EL (cell line): ENCODE results near the gene LSAMP.

Experiments
- DNase-seq: peaks from one replicate; pipeline ENCODE4 v3.0.0-alpha.2; 2016

Gene LSAMP

DNA sequence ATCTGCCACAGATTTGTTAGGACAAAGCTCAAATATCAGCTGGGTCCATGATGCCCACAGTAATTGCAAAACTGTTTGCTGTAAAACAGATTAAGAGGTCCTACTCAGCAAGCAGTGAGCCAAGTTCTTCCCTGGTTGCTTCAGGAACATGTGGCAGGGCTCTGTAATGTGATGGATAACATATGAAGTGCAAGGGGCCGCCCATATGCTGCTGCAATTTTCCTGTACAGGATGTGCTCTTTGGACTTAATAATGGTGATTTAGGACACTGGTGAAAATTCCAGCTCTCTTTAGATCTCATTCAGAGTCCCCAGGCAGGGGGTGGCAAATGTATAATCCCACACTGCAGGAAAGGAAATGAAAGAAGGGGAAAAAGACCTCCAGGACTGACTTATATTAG is 289.4 kb downstream of the LSAMP start:
- no peak for DNase-seq

GRCh38 chr3:116154389-116154788 is 290.9 kb downstream of the LSAMP start:
- no peak for DNase-seq

GRCh38 chr3:116153174-116153573 is 292.1 kb downstream of the LSAMP start:
- peak; percentile 9 for DNase-seq

DNA sequence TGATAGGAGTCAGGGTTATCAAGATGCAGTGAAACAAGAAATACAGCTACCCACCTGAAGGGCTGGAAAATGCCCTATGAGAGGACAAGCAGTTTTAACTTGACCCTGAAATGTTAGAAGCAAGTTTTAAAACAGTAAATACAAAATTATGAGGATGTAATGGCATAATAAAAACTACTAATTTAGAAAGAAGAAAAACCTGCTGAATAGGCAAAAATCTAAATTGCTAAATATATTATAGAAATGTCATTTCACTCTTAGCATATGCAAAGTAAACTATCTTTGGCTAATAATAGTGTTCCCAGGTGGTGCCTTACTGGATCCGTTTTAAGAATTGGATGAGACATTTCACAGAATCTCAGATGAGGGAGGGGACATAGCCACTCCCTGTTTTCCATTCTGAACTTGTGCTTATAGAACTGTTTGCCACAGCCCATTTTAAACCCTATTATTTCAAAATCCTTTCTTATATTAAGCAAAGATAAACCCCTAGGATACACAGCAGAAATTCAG is 294.6 kb downstream of the LSAMP start:
- DNase-seq = no peak

DNA sequence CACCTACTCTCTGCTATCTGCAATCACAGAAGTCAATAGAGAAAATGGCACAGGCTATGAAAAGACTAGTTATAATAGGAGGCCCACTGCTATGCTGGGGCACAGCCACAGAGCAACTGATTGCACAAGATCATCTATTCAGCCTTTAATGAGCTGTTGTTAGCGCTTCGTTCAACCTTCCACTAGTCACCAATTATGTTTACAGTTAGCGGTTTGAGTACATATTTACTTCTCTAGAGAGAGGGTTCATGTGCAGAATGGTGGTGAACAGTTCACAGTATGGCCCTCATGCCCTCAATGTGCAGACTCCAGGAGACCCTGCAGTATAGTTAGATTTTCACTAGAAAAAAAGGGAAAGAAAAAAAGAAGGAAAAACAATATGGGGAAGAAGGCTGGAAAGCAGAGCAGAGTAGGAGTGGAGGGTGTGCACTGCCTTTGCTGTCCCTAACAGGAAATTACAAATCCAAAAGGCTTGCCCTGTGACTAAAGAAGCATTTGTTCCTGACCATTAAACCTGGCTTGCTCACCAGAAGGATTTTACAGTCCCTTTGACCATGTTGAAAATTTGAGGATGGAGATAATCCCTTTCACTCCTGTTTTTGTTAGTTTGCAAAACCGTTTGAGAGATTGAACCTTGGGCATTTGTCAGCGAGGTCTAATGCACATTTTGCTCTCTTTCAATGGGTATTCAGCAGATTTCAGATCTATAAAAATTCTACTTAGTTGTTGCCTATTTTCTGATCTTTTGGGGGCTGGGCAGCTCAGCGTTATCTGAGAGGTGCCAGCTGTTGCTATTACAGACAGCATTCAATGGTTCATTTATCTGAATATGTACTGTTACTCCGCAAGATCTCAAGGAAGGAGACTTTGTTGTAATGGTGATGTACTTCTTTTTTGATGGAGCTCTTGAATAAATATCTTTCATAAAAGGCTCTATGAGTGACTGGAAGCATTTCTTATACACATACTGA is 296.1 kb downstream of the LSAMP start:
- peak; percentile 20 for DNase-seq

GRCh38 chr3:116145613-116146012 is 299.7 kb downstream of the LSAMP start:
- no peak for DNase-seq

GRCh38 chr3:116141724-116142123 is 303.6 kb downstream of the LSAMP start:
- no peak for DNase-seq

DNA sequence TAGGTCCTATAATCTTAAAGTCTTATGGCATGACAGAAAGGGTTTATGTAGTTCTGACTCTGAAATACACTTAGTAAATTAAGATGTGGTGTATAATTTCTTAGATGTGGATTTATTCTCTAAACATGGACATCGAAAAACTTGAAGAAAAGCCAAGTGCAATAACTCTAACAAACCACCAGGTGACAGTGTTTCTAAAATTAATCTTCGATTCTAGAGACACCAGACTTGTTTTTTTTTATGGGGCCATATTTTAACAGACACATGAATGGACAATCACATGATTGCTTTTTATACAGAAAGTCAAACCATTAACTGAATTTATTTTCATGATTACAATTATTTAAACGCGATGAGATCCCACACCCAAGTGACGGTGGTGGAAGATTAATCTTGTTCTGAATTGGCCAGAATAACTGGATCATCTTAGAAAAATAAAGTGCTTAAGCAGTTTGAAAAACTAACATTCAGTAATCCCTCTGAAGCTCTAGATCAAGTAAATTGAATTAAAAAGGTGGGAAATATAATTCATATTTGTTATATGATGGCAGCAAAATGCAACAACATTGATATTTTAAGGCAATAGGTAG is 305.1 kb downstream of the LSAMP start:
- peak; percentile 13 for DNase-seq

GRCh38 chr3:116139641-116140040 is 305.6 kb downstream of the LSAMP start:
- no peak for DNase-seq

GRCh38 chr3:116135457-116136085 is 309.7 kb downstream of the LSAMP start:
- peak; percentile 19 for DNase-seq

DNA sequence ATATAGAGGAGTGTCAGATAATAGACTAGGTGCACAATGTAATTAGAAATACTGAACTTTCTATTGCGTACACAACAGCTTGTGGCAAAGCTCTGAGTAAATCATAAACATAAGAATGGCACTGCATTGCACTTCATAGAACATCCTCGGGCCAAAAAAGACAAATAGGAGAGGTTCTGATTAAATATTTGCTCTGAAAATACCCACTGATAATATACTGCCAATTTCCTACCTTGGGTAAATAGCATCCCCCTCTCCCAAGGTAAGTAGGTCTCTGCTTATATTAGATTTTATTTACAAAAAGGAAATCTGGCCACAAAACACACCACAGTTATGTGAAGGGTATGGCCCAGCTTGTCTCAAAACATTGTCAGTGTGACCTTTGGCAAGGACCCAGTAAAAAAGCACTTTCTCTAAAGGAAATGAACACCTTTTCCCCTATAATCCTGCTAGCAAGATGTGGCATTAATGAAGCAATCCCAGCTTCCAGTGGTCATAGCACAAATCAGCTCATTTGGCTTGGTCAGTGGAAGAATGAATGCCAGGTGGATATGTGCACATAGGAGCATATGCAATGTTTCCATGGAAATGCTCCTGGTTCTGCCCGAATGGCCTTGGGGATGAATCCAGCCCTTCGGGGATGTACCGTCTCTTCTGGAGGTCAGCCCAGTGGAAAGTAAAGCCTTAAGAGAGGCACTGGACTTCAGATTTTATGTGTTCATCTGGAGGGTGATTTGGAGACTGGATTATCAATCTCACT is 315.9 kb downstream of the LSAMP start:
- no peak for DNase-seq

DNA sequence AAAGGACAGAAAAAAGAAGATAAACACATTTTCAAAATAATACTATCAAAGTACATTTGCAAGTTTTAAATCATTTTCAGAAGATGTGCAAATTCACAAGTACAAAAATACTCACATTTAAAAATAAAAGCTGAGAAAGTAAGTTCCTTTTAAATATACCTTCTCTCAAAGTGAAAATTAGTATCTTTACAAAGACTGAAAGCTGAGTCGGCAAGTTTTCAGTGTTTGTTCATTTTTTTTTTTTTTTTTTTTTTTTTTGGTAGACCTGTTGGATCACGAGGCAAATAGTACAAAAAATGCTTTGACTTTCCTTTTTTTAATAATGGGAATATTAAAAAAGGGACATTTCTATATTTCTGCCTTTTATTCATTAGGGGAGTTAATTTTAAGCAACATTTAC is 317.8 kb downstream of the LSAMP start:
- no peak for DNase-seq

- no peak for DNase-seq
These were observed 321.1 kb downstream of the LSAMP start for GRCh38 chr3:116124166-116124565.

GRCh38 chr3:116118475-116119169 is 326.7 kb downstream of the LSAMP start:
- DNase-seq = no peak

DNA sequence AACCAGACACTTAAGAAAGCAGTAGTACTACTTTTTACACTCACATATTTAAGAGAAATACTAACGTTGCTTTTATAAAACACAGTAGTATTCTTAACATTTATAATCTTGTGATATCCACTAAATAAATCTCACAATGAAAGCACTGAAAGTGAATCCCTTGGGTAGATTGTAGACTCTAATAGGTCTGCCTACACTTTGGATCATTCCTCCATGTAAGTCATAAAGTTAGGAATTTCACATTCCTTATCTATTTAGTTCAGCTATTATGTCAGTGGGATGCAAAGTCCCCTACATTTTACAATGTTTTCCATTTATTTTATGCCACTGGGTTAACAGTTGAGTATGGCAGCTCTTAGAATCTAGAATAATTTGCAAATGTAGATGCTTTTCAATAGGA is 330.7 kb downstream of the LSAMP start:
- no peak for DNase-seq

GRCh38 chr3:116112696-116113095 is 332.6 kb downstream of the LSAMP start:
- DNase-seq = no peak

- DNase-seq = no peak
These were observed 333.5 kb downstream of the LSAMP start for GRCh38 chr3:116111765-116112164.

DNA sequence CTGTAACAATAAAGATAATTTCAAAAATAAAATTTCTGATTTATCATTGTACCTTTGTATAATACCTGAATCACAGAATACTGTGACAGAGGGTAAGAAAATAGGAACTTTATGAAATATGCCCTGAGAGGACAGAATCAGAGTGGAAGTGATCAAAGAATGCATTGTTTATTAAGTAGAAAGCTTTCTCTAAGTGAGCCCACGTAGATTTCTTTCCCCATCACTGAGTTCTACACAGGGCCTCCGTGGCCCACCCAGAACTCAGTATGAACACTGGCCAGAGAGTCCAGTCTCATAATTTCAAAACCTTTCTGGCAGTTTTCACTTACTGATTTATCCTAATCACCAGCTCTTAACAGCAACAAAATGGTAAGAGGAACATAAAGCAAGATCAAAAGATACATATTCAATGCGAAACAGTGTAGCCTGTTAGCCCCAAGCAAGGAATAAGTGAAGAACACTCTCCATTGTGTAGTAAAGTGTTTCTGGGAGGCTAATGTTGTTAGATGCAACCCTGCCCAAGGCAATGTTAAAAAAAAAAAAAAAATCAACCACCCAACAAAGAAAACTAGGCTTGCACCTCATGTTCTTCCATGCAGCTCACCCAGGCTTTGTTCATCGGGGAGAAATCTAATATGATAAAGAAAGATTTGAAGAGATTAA is 341.3 kb downstream of the LSAMP start:
- DNase-seq = no peak

GRCh38 chr3:116102037-116102436 is 343.2 kb downstream of the LSAMP start:
- DNase-seq = no peak

- DNase-seq = no peak
These were observed 348.1 kb downstream of the LSAMP start for GRCh38 chr3:116097226-116097625.

DNA sequence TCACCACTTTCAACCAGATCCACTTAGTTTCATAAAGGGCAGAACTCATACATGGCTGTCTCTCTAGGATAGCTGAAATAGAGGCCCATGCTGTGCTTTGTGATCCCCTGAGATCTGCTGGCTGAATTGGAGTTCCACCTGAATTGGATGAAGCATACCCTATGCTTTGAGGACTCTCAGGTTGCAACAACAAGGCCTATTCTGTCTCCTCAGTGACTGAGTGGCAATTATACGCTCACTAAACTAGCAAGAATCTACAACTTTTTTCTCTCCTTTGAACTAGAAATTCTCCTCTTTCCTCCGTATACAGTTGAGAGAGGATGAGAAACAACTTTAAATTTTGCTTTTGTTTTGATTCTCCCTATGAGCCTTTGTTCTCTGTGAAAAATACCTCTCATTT is 348.7 kb downstream of the LSAMP start:
- no peak for DNase-seq

GRCh38 chr3:116093374-116093773 is 351.9 kb downstream of the LSAMP start:
- DNase-seq = no peak
